HCT116 (cell line): ENCODE results near the gene GAD1. TPM values are rescaled to one million over a fixed set of nuclear protein-coding genes. Genes with fewer than 3 reads are reported as not detected.

Source experiments
- ATAC-seq: fragments of 200-7000 bp; cut with Tn5 transposase; 2 replicates; pipeline ENCODE4 v1.9.1; 2020; ENCODE audit warnings: mild to moderate bottlenecking, moderate library complexity
- BruUV-seq: library from RNA; stranded (reverse); fragments of 400-500 nt; replicated peaks from 2 replicates; lab custom pipeline; 2021; lab: Mats Ljungman, UMichigan
- CTCF ChIA-PET: fragments of 300-600 bp; sonication (Branson Sonifier 250); formaldehyde crosslinking; loops from one replicate; lab custom pipeline; 2021; ENCODE audit warnings: antibody characterized with exemption; lab: Charles Lee
- POLR2A ChIA-PET: fragments of 300-600, 350-600 bp; sonication (Branson Sonifier 250); formaldehyde crosslinking; loops from one replicate; lab custom pipeline; 2021; ENCODE audit warnings: antibody characterized with exemption; lab: Charles Lee
- RAD21 ChIA-PET, 2 experiments: fragments of 300-600 bp; sonication (Branson Sonifier 250); formaldehyde crosslinking; loops; one replicate each; lab custom pipeline; 2023; ENCODE audit warnings: low total read pairs in 2 of 2; ENCODE audit not compliant: uncharacterized antibody in 2 of 2, unreplicated experiment in 2 of 2, low non-redundant PET in 1 of 2; lab: Charles Lee
- DNase-seq: peaks from one replicate; pipeline ENCODE4 v3.0.0-alpha.2; 2010; ENCODE audit warnings: low read depth, low spot score
- H2AFZ ChIP-seq: fragments of 200-600 bp; shearing (Covaris generic), sonication (generic); 2 replicates; pipeline ENCODE4 v1.6.1; 2017; ENCODE audit warnings: low read depth, mixed run types, mixed read lengths, antibody characterized with exemption, low read length; ENCODE audit not compliant: poor library complexity, severe bottlenecking
- H3K27ac ChIP-seq: 2 replicates; pipeline ENCODE4 v1.5.1; 2012; ENCODE audit warnings: low read depth, low read length
- H3K27me3 ChIP-seq: fragments of 200-600 bp; sonication (generic); 2 replicates; pipeline ENCODE4 v1.6.1; 2016; ENCODE audit warnings: mixed run types, low read length, mixed read lengths; ENCODE audit not compliant: insufficient read depth
- H3K36me3 ChIP-seq, 2 experiments: fragments of 200-500 bp in 1 of 2; fragments of 200-600 bp in 1 of 2; sonication (Bioruptor generic) in 1 of 2; sonication (generic) in 1 of 2; 2 replicates each; pipeline versions ENCODE4 v1.5.1 to v1.6.1; 2014 to 2016; ENCODE audit warnings: low read length in 2 of 2, inconsistent platforms in 1 of 2, mixed read lengths in 1 of 2, mixed run types in 1 of 2; ENCODE audit not compliant: insufficient read depth in 2 of 2, control insufficient read depth in 1 of 2
- H3K4me1 ChIP-seq, 2 experiments: fragments of 200-600 bp in 1 of 2; sonication (generic) in 1 of 2; 2 replicates each; pipeline versions ENCODE4 v1.5.1 to v1.6.1; 2012 to 2017; ENCODE audit warnings: low read length in 2 of 2, inconsistent platforms in 1 of 2, mild to moderate bottlenecking in 1 of 2, mixed read lengths in 1 of 2, mixed run types in 1 of 2, moderate library complexity in 1 of 2; ENCODE audit not compliant: insufficient read depth in 2 of 2, control insufficient read depth in 1 of 2
- H3K4me2 ChIP-seq: fragments of 200-600 bp; sonication (generic); 2 replicates; pipeline ENCODE4 v1.6.1; 2017; ENCODE audit warnings: mixed run types, low read length, mixed read lengths
- H3K4me3 ChIP-seq, 2 experiments: fragments of 200-600 bp in 1 of 2; sonication (generic) in 1 of 2; replicated peaks in 1 of 2; 2 replicates each; pipeline ENCODE4 v1.5.1; 2011 to 2016; ENCODE audit warnings: low read length in 2 of 2, control low read depth in 1 of 2, low read depth in 1 of 2, mild to moderate bottlenecking in 1 of 2, mixed read lengths in 1 of 2, mixed run types in 1 of 2
- H3K79me2 ChIP-seq: fragments of 200-600 bp; sonication (generic); 2 replicates; pipeline ENCODE4 v1.6.1; 2017; ENCODE audit warnings: mild to moderate bottlenecking, mixed run types, low read length, moderate library complexity, mixed read lengths; ENCODE audit not compliant: insufficient read depth
- H3K9ac ChIP-seq: fragments of 200-600 bp; sonication (generic); 2 replicates; pipeline ENCODE4 v1.6.1; 2016; ENCODE audit warnings: low read length, mixed read lengths
- H3K9me2 ChIP-seq: fragments of 200-600 bp; sonication (generic), shearing (Covaris generic); 2 replicates; pipeline ENCODE4 v1.6.1; 2017; ENCODE audit warnings: mixed run types, mild to moderate bottlenecking, moderate library complexity; ENCODE audit not compliant: insufficient read depth
- H3K9me3 ChIP-seq, 2 experiments: fragments of 200-500 bp in 1 of 2; fragments of 200-600 bp in 1 of 2; sonication (Bioruptor generic) in 1 of 2; sonication (generic) in 1 of 2; 2 replicates each; pipeline ENCODE4 v1.6.1; 2014 to 2017; ENCODE audit warnings: low read length in 2 of 2, mixed read lengths in 2 of 2, inconsistent platforms in 1 of 2, low read depth in 1 of 2, mild to moderate bottlenecking in 1 of 2, mixed run types in 1 of 2, moderate library complexity in 1 of 2; ENCODE audit not compliant: control insufficient read depth in 1 of 2, insufficient read depth in 1 of 2
- H4K20me1 ChIP-seq: fragments of 200-600 bp; sonication (generic), shearing (Covaris generic); 2 replicates; pipeline ENCODE4 v1.6.1; 2017; ENCODE audit warnings: mixed run types, mild to moderate bottlenecking, moderate library complexity; ENCODE audit not compliant: insufficient read depth
- ELF1 ChIP-seq: IDR thresholded peaks from 2 replicates; pipeline ENCODE4 v1.6.1; 2012; ENCODE audit warnings: low read depth, borderline replicate concordance
- EZH2phosphoT487 ChIP-seq: fragments of 200-600 bp; IDR thresholded peaks from 2 replicates; pipeline ENCODE4 v1.6.1; 2018; ENCODE audit warnings: antibody characterized with exemption, borderline replicate concordance
- FOSL1 ChIP-seq: IDR thresholded peaks from 2 replicates; pipeline ENCODE4 v1.6.1; 2012; ENCODE audit warnings: low read depth
- POLR2A ChIP-seq: IDR thresholded peaks from 2 replicates; pipeline ENCODE4 v1.7.0; 2011; ENCODE audit warnings: borderline replicate concordance; ENCODE audit not compliant: insufficient read depth, insufficient read length; ENCODE audit errors: extremely low read depth
- POLR2AphosphoS5 ChIP-seq: IDR thresholded peaks from 2 replicates; pipeline ENCODE4 v1.6.1; 2011; ENCODE audit warnings: mild to moderate bottlenecking, low read depth, low read length, moderate library complexity
- RAD21 ChIP-seq: IDR thresholded peaks from 2 replicates; pipeline ENCODE4 v1.6.1; 2012; ENCODE audit warnings: low read depth, mild to moderate bottlenecking
- SP1 ChIP-seq: IDR thresholded peaks from 2 replicates; pipeline ENCODE4 v1.6.1; 2012; ENCODE audit warnings: low read depth
- YY1 ChIP-seq: IDR thresholded peaks from 2 replicates; pipeline ENCODE4 v1.6.1; 2011; ENCODE audit warnings: low read length, low read depth, moderate library complexity, mild to moderate bottlenecking; ENCODE audit not compliant: insufficient replicate concordance; ENCODE audit errors: extremely low read depth
- ZBTB33 ChIP-seq: IDR thresholded peaks from 2 replicates; pipeline ENCODE4 v1.6.1; 2011; ENCODE audit warnings: mild to moderate bottlenecking, low read length, moderate library complexity; ENCODE audit not compliant: insufficient replicate concordance; ENCODE audit errors: extremely low read depth
- ZFX ChIP-seq: fragments of 450-650 bp; IDR thresholded peaks from 2 replicates; pipeline ENCODE4 v1.6.1; 2017
- ZNF274 ChIP-seq: fragments of 200-500 bp; sonication (Bioruptor generic); IDR thresholded peaks from 2 replicates; pipeline ENCODE4 v1.6.1; 2014; ENCODE audit warnings: mild to moderate bottlenecking, low read depth, low read length, inconsistent platforms
- intact Hi-C: fragments of 100-400 bp; cut with micrococcal nuclease; formaldehyde crosslinking; loops from 2 replicates; pipeline ENCODE4 v1.10.0; 2022
- total RNA-seq: library from RNA; stranded (reverse); gene quantifications from one replicate; pipeline ENCODE4 v1.2.1, GENCODE V29; 2021; ENCODE audit not compliant: unreplicated experiment
- TF ChIP-seq, protein P1 (sequence below): IDR thresholded peaks from 2 replicates; pipeline ENCODE4 v1.6.1; 2012
- TF ChIP-seq, protein P2 (sequence below): IDR thresholded peaks from 2 replicates; pipeline ENCODE4 v1.6.1; 2012

GAD1 gene
- total RNA-seq, 1 experiment from 2014 or later = 11.0 TPM

GRCh38 chr2:170770008-170770605 lies 46.6 kb upstream of the GAD1 start, which contains the start of gene ERICH2 (continued):
- TF ChIP-seq ELF1 (no peak), RAD21 (0 out of 2 replicates have a peak, but pooled peaks have one; percentile 2), POLR2A (no peak), ZBTB33 (no peak), EZH2phosphoT487 (no peak), ZNF274 (no peak), SP1 (no peak)
- TF ChIP-seq, protein P1, sequence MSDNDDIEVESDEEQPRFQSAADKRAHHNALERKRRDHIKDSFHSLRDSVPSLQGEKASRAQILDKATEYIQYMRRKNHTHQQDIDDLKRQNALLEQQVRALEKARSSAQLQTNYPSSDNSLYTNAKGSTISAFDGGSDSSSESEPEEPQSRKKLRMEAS = peak; percentile 45
- TF ChIP-seq, protein P2, sequence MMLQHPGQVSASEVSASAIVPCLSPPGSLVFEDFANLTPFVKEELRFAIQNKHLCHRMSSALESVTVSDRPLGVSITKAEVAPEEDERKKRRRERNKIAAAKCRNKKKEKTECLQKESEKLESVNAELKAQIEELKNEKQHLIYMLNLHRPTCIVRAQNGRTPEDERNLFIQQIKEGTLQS = no peak

GRCh38 chr2:170770606-170771420 lies 45.9 kb upstream of the GAD1 start:
- Histone ChIP-seq H2AFZ (peak overlapping the region; percentile 74), H3K9me3 (no peaks in the 10 kb centered on the region), H3K36me3 (no peaks in the 10 kb centered on the region), H3K79me2 (no peaks in the 10 kb centered on the region), H3K27ac (peak overlapping the region; percentile 63), H3K4me1 (peaks cover 4 to 9% of the 10 kb centered on the region in 2 experiments; a peak in 2 of 4 replicates), H3K9me2 (no peaks in the 10 kb centered on the region), H3K27me3 (no peaks in the 10 kb centered on the region), H3K9ac (peak overlapping the region; percentile 69), H4K20me1 (no peaks in the 10 kb centered on the region), H3K4me3 (peak overlapping the region; percentile 81), H3K4me2 (peak overlapping the region; percentile 96)
- no TSS peak for BruUV-seq
- DNase-seq (peak; percentile 80), ATAC-seq (peak; percentile 90)
- peak; percentile 49 for TF ChIP-seq YY1
- peak; percentile 52 for TF ChIP-seq ZFX
- TF ChIP-seq, protein P1 = peak; percentile 46; the same call in 1 of the 2 replicates
- no peak for TF ChIP-seq SP1
- no peak for TF ChIP-seq RAD21
- no peak for TF ChIP-seq FOSL1
- TF ChIP-seq POLR2AphosphoS5 = peak; percentile 77
- ChIA-PET POLR2A (no interaction called here), RAD21 (interaction anchor here (0.7 to 0.8 kb wide), 2 partner anchors 45 to 361 kb away, joined by 3 read pairs; no protein-coding TSS in a partner anchor), CTCF (interaction anchor here (0.6 to 1.6 kb wide), 4 partner anchors 45 to 721 kb away, joined by 4 to 5 read pairs (median 4); no protein-coding TSS in a partner anchor)
- intact Hi-C loops = no loop called here
